ENCODE measurements around the gene GART. TPM values are rescaled to one million over a fixed set of nuclear protein-coding genes. Genes with fewer than 3 reads are reported as not detected.

Gene GART
- total RNA-seq, 2 experiments from 2014 or later = 104 to 198 TPM

GRCh38 chr21:33587792-33588484 lies 46.0 kb upstream of the GART start:
- H3K27ac ChIP-seq (ENCODE audit: low read depth, low read length, poor library complexity, severe bottlenecking) = peak overlapping the region; percentile 37
- DNase-seq (ENCODE audit: low spot score) = peak; percentile 57
- TF ChIP-seq, protein P1, sequence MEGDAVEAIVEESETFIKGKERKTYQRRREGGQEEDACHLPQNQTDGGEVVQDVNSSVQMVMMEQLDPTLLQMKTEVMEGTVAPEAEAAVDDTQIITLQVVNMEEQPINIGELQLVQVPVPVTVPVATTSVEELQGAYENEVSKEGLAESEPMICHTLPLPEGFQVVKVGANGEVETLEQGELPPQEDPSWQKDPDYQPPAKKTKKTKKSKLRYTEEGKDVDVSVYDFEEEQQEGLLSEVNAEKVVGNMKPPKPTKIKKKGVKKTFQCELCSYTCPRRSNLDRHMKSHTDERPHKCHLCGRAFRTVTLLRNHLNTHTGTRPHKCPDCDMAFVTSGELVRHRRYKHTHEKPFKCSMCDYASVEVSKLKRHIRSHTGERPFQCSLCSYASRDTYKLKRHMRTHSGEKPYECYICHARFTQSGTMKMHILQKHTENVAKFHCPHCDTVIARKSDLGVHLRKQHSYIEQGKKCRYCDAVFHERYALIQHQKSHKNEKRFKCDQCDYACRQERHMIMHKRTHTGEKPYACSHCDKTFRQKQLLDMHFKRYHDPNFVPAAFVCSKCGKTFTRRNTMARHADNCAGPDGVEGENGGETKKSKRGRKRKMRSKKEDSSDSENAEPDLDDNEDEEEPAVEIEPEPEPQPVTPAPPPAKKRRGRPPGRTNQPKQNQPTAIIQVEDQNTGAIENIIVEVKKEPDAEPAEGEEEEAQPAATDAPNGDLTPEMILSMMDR (conservative IDR thresholded peaks at IDR 0.05; ENCODE audit: low read length) = peak; percentile 28; the same call in 1 of the 2 replicates
- TF ChIP-seq EZH2phosphoT487 (IDR thresholded peaks at IDR 0.05; ENCODE audit: borderline replicate concordance, low read depth, low read length) = no peak
- H3K4me2 ChIP-seq (ENCODE audit: low read length) = peak overlapping the region; percentile 88
- no peaks in the 10 kb centered on the region for H4K20me1 ChIP-seq (ENCODE audit: insufficient read depth, low read length)
- H2AFZ ChIP-seq (ENCODE audit: low read length) = peak overlapping the region; percentile 95
- ChIA-PET CTCF (ENCODE audit: unreplicated experiment) (interaction anchor here (0.6 kb wide), 1 partner anchor 350 kb away, joined by 3 read pairs; no protein-coding TSS in a partner anchor), POLR2A (interaction anchor here (0.6 to 1.7 kb wide), 8 partner anchors 15 to 143 kb away, joined by 3 to 8 read pairs (median 4); partner anchors contain the start of genes DNAJC28 and TMEM50B)
- no peaks in the 10 kb centered on the region for H3K9me2 ChIP-seq (ENCODE audit: insufficient read depth, low read length)
- peaks cover 37% of the 10 kb centered on the region for H3K36me3 ChIP-seq (ENCODE audit: insufficient read depth, low read length)
- peak overlapping the region; percentile 83 for H3K4me3 ChIP-seq (ENCODE audit: low read depth, low read length, poor library complexity, severe bottlenecking)
- intact Hi-C loops (cut with micrococcal nuclease; ENCODE audit: unreplicated experiment) = loop anchor here (2.0 kb wide), 1 partner anchor 45 kb away; the partner anchor contains the start of genes GART and SON
- BruUV-seq (replicated peaks) = no TSS peak
- H3K4me1 ChIP-seq (ENCODE audit: insufficient read depth, low read length, poor library complexity, severe bottlenecking) = peaks cover 8% of the 10 kb centered on the region
- H3K79me2 ChIP-seq (ENCODE audit: insufficient read depth, low read depth, low read length) = peaks cover 29% of the 10 kb centered on the region
- H3K9me3 ChIP-seq (ENCODE audit: low read length) = no peaks in the 10 kb centered on the region

GRCh38 chr21:33586927-33587326 lies 45.0 kb upstream of the GART start:
- H3K4me2 ChIP-seq (ENCODE audit: low read length) = peak overlapping the region; percentile 88
- ChIA-PET POLR2A (no interaction called here), CTCF (ENCODE audit: unreplicated experiment) (no interaction called here)
- peaks cover 29% of the 10 kb centered on the region for H3K79me2 ChIP-seq (ENCODE audit: insufficient read depth, low read depth, low read length)
- no peaks in the 10 kb centered on the region for H4K20me1 ChIP-seq (ENCODE audit: insufficient read depth, low read length)
- BruUV-seq (replicated peaks) = no TSS peak
- H3K4me1 ChIP-seq (ENCODE audit: insufficient read depth, low read length, poor library complexity, severe bottlenecking) = peaks cover 8% of the 10 kb centered on the region
- intact Hi-C loops (cut with micrococcal nuclease; ENCODE audit: unreplicated experiment) = no loop called here
- TF ChIP-seq EZH2phosphoT487 (IDR thresholded peaks at IDR 0.05; ENCODE audit: borderline replicate concordance, low read depth, low read length) = no peak
- TF ChIP-seq, protein P1 (conservative IDR thresholded peaks at IDR 0.05; ENCODE audit: low read length) = no peak
- no peaks in the 10 kb centered on the region for H3K9me3 ChIP-seq (ENCODE audit: low read length)
- DNase-seq (ENCODE audit: low spot score) = no peak
- H3K27ac ChIP-seq (ENCODE audit: low read depth, low read length, poor library complexity, severe bottlenecking) = no peak overlapping the region
- peaks cover 44% of the 10 kb centered on the region for H3K36me3 ChIP-seq (ENCODE audit: insufficient read depth, low read length)
- peak overlapping the region; percentile 83 for H3K4me3 ChIP-seq (ENCODE audit: low read depth, low read length, poor library complexity, severe bottlenecking)
- H3K9me2 ChIP-seq (ENCODE audit: insufficient read depth, low read length) = no peaks in the 10 kb centered on the region
- H2AFZ ChIP-seq (ENCODE audit: low read length) = no peak overlapping the region

GRCh38 chr21:33584455-33584854 lies 42.5 kb upstream of the GART start:
- CTCF ChIA-PET (ENCODE audit: unreplicated experiment) = no interaction called here
- intact Hi-C loops (cut with micrococcal nuclease; ENCODE audit: unreplicated experiment) = no loop called here
- Histone ChIP-seq H3K4me2 (ENCODE audit: low read length) (no peak overlapping the region), H3K36me3 (ENCODE audit: insufficient read depth, low read length) (peaks cover 69% of the 10 kb centered on the region), H3K9me2 (ENCODE audit: insufficient read depth, low read length) (no peaks in the 10 kb centered on the region), H3K4me1 (ENCODE audit: insufficient read depth, low read length, poor library complexity, severe bottlenecking) (peaks cover 8% of the 10 kb centered on the region), H3K79me2 (ENCODE audit: insufficient read depth, low read depth, low read length) (peaks cover 29% of the 10 kb centered on the region), H3K27ac (ENCODE audit: low read depth, low read length, poor library complexity, severe bottlenecking) (no peak overlapping the region), H2AFZ (ENCODE audit: low read length) (no peak overlapping the region), H3K9me3 (ENCODE audit: low read length) (no peaks in the 10 kb centered on the region), H4K20me1 (ENCODE audit: insufficient read depth, low read length) (no peaks in the 10 kb centered on the region), H3K4me3 (ENCODE audit: low read depth, low read length, poor library complexity, severe bottlenecking) (no peak overlapping the region)
- DNase-seq (ENCODE audit: low spot score) = no peak
- POLR2A ChIA-PET = no interaction called here
- TF ChIP-seq EZH2phosphoT487 (IDR thresholded peaks at IDR 0.05; ENCODE audit: borderline replicate concordance, low read depth, low read length) = no peak
- TF ChIP-seq, protein P1 (conservative IDR thresholded peaks at IDR 0.05; ENCODE audit: low read length) = no peak
- BruUV-seq (replicated peaks) = no TSS peak

All from OCI-LY7 (cell line).